Activated effector memory CD4-positive, alpha-beta T cell treated with Interleukin-2 at 50 U/mL for 16 hours (primary cell): ENCODE results near the gene DENND1C.

ENCODE experiments used
- DNase-seq: peaks from one replicate; pipeline ENCODE4 v3.0.0-alpha.2; 2020

Gene DENND1C

DNA sequence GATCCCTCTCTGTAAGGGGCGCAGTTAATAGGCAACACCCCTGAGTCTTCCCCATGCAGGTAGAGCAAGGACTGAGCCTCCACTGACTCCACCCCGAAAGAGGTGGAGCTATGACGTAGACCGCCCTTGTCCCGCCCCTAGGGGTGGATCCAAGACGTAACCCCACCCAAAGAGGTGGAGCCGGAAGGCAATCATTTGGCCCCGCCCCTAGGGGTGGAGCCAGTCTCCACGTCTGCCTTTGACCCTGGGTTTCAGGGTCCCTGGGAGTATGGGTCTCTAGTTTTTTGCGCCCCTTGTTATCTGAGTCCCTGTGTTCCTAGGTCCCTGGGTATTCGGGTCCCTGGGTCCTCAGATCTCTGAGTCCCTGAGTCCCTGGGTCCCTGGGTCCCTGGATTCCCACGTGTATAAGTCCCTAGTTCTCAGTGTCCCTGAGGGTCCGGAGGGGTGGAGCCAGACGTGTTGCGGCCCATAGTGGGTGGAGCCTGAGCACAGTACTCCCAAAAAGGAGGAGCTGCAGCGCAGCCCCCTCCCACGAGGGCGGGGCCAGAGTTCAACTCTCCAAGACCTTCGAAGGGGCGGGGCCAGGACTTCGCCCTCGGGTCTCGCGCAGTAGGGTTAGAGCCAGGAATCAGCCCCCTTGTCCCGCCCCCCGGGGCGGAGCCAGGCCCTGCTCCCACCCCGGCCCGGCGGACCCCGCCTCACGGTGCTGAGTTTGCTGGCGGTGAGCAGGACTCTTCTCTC lies 5.3 kb downstream of the DENND1C start:
- DNase-seq, result peak; percentile 35

DNA sequence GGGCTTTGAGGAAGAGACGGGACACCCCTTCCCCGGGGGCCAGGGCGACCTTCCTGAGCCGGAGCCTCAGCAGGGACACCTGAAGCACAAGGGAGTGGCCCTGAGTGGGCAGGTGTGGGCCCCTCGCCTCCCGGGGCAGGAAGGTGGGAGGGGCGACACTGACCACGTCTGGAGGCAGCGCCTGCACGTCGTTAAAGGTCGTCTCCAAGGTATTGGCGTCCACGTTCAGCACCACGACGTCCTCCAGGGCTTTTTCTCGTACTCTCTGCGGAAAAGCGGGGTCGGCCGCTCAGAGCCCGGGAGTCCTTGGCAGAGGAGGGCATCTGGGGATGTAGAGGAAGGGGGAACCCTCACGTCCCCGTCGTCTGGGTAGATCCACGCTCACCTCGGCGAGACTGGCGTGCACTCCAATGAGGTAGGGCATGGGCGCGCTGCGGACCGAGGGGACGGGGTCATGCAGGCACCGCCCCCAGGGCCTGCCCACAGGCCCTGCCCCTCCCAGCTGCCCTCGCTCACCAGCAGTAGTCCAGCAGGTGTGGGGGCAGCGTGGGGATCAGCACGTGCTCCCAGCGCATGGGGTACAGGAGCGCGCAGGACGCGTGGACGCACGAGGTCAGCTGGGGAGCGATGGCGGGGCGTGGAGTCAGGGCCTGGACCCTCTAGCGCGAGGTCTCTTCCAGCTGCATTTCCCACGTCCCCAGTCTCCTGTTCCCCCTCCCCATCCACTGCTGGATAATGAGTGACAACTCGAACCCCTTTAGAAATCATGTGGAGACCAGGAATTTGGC lies 6.1 kb downstream of the DENND1C start:
- no peak for DNase-seq

DNA sequence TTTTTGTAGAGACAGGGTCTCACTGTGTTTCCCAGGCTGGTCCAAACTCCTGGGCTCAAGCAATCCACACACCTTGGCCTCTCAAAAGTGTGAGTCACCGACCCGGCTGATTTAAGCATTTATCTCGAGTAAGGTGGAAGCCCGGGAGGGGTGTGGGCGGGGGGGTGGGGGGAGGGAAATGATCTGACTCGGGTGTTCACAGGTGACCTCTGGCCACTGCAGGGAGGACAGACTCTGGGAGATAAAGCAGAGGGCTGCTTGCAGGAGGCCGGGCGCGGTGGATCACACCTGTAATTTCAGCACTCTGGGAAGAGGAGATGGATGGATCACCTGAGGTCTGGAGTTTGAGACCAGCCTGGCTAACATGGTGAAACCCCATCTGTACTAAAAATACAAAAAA lies 7.9 kb downstream of the DENND1C start:
- no peak for DNase-seq

DNA sequence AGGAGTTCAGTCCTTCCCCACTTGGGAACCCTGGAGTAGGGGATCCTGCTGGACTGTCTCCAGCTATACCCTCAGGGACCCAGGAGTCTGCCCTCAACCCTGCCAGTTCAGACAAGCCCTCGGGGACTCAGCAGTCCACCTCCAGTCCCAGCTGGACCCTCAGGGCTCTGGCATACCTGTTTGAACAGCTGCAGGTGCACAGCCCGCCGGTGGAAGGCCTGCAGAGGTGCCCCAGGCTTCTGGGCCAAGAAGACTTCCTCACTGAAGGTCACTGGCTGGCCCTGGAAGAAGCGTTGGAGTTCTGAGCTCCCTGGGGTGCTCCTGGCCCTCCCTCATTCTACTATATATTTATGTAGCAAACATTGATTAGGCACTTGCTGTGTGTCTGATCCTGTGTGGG lies 8.9 kb downstream of the DENND1C start:
- no peak for DNase-seq

DNA sequence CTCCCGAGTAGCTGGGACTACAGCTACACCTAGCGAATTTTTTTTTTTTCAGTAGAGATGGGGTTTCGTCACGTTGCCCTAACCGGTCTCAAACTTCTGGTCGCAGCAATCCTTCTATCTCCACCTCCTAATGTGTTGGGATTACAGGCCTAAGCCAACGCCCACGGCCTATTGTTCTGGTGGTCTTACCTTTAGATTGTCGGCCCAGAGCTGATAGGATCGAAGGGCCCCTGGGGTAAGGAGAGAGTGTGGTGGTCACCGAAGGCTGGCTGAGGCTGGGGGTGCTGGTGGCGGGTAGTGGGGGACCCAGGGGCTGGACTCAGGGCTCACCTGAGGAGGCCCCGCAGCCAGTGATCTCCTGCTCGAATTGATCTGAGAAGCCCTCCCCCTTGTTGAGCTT lies 10.5 kb downstream of the DENND1C start:
- DNase-seq, result no peak

DNA sequence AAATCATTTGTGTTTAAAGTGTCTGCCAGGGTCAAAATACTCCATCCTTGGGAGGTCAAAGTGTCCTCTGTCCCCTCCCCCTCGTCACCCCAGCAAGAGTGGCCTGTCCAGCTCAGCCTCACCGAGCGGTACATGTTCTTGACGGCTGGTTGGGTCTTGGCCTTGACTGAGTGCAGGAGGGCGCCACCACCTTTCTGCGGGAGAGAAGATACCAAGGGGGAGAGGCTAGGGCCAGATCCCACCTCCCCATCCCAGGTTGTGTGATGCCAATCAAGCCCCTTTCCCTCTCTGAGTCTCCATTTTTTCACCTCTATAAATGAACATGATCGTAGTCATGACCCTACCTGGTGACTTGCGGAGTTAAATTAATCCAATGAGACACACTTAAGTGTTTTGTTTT lies 11.4 kb downstream of the DENND1C start:
- DNase-seq, result no peak

DNA sequence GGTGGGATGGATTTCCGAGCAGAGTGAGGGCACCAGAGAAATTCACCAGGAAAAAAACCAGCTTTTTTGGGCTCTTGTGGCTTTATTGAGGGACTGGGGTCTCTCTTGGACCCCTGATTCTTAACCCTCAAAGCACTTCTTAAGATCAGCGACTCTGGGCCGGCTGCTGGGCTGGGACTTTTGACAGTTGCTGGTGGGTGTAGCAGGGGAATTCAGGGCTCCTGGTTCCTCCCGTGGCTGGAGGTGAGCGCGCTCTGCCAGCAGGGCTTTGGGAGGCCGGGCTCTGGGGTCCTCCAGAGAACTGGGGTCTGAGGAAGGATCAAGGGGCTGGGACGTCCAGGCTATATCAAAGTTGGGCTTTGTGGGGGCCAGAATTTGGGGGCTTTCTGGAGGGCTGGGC lies 14.2 kb downstream of the DENND1C start:
- no peak for DNase-seq

DNA sequence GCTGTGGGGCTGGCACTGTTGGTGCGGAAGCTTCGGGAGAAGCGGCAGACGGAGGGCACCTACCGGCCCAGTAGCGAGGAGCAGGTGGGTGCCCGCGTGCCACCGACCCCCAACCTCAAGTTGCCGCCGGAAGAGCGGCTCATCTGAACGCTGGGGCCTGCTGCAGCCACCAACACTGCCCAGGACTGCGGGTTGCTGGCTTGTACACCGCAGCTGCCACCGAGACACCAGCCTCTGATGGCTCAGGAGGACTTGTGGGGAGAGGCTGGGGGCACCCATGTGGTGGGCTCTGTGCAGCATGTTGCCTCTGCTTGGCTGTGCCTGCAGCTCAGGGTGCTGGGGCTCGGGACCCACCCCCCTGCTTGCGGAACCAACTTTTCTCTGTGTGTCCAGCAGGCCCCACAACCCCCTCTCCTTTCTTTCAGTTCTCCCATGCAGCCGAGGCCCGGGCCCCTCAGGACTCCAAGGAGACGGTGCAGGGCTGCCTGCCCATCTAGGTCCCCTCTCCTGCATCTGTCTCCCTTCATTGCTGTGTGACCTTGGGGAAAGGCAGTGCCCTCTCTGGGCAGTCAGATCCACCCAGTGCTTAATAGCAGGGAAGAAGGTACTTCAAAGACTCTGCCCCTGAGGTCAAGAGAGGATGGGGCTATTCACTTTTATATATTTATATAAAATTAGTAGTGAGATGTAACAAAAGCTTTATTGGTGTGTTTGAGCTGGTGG lies 14.9 kb downstream of the DENND1C start:
- DNase-seq, result no peak

DNA sequence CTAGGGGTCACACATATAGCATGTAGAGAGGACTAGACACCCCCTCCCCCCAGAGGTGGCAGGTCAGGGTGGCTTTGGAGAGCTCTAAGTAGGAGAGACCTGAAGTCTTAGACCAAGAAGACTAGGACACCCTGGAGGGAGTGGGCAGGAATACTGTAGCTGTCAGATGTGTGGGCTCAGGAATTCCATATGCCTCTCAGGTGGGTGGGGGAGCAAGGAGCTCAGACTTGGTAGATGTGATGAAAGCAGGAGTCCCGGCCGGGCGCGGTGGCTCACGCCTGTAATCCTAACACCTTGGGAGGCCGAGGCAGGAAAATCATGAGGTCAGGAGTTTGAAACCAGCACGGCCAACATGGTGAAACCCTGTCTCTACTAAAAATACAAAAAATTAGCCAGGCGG lies 15.9 kb downstream of the DENND1C start:
- DNase-seq, result no peak

DNA sequence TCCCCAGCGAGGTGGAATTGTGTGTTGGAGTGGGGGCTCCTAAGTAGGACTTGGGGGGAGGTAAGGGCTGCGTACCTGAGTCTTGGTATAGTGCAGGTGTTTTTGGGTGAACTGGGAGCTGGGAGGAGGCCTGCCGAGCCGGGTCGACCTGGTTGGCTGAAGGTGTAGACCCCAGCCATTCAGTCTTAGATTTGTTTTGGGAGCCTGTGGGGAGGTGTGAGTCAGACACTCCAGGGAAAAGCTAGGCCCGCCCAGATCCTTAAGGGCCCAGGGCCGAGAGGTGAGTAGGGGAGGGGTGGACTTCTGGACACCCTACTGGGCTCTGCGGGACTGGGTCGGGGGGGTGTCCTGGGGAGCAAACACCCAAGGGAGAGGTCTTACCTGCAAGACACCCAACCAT lies 16.6 kb downstream of the DENND1C start:
- DNase-seq, result no peak

DNA sequence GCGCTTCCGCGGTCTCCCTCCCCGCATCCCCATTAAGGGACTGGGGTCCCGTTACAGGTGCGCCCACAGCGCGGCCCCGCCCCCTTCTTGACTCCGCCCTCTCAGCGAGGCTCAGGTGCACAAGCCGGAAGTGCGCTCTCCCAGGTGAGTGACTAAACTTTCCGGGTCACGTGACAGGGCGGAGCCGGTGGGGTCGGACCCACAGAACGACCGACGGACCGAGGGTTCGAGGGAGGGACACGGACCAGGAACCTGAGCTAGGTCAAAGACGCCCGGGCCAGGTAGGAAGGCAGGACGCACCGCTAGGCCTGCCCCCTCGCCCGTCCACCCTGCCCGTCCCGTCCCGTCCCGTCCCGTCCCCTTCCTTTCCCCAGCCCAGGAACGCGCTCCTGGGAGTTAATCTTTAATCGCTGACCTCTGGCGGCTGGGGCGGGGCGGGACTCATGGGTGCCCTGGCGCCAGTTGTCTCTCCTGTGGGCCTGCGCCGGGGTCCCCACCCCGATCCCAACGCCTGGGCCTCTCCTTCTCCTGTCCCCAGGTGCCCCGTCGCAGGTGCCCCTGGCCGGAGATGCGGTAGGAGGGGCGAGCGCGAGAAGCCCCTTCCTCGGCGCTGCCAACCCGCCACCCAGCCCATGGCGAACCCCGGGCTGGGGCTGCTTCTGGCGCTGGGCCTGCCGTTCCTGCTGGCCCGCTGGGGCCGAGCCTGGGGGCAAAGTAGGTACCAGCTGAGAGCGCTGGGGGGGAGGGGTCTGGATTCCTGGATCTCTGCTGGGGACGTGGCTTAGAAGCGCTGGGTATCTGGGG lies 17.3 kb downstream of the DENND1C start, which contains the start of gene CRB3:
CRB3 (plus strand) TSS at position 202 of the 804 bp plus-strand sequence; CDS start at position 633, 431 bp downstream.
- peak; percentile 30 for DNase-seq

DNA sequence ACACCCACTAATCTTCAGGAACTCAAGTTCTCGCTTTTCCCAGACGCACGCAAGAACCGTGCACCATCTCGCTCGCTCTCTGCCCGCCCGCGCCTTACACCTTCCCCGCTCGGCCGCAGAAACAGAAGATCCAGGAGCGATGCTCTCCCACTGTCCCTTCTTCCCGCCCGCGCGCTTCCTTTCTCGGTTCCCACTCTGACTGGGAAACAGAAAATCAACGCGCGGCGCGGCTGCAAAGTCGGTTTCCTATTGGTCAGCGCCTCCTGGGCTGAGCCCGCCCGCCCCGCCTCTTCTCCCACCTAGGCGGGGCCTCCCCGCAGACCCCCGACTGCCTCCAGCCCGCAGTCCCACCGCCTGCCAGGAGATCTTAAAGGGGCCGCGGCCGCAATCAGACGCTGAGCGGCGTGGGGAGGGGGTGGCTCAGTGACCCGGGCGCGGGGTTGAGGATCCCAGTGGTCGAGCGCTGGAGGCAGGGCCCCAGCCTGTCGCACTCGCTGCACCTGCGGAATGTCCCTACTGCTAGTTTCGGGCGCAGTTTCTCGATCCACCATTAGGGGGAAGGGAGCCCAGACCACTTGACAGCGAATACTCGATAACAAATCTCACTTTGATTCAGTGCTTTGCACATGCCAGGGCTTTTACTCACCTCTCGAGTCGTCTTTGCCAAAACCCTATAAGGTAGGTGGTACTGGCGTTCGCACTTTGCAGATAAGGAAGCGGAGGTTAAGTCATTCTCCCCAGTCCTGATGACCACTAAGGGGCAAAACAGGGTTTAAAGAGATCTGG lies 21.3 kb downstream of the DENND1C start:
- peak; percentile 96 for DNase-seq

DNA sequence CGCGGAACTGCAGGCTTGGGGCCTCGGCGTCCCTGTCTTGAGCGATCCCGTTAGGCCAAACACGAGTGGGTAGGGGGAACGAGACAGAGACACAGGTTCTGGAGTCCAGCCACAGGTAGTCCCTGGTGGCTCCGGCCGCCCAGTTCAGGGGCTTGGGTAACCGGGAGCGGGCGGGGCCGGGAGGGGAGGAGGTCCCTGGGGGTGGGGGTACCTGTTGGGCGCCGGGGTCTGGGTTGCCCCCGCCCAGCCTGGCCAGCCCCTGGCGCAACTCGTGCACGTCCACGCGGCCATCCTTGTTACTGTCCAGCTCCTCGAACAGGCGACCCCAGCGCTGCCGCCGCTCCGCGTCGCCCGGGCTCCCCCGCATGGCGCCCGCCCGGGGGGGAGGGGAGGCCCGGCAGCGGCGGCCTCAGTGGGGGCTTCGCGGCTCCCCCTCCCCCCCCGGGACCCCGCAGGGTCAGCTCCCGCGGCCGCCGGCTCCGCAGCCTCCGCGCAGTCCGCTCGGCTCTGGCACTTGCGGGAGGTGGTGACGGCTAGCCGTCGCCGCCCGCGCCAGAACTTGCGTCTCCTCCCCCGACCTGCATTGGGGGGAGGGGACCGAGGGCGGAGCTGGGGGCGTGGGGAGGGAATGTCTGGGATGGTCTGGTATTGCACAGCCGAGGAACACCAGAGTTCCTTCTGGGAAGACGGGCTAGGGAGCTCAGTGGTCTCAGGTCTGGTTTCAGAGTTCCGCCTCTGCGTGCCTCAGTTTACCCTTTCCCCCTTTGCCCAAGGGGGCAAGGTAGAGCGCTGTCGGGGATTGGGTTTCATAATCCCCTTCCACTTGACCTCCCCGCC lies 22.1 kb downstream of the DENND1C start, which contains the start of gene SLC25A23:
SLC25A23 (minus strand) TSS at position 531 of the 837 bp plus-strand sequence; CDS start at position 367, 164 bp downstream.
- DNase-seq, result peak; percentile 31

DNA sequence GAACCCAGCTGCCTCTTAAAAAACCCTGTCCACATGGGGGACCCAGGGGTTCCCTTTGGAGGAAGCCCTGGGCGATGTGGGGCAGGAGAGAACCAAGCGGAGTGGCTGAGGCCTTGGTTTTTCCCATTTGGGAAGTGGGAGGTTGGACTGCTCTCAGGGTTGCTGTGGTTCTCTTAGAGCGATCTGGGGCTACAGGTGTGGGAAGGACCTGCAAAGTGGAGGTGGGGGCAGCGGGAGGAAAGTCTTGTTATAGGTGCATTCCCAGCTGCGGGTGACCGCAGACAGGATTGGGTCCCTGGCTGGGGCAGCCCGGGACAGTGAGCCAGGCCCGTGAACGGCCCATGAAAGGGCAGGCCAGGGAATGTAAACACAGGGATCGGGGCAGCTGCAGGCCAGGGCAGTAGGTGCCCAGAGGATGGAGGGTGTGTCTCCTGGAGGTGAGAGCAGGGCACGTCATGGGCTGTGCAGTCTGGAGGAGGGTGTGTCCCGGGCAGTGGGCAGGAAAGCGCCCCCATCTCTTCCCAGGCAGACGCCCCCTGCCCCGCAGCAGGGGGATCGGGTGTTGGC lies 22.8 kb downstream of the DENND1C start:
- no peak for DNase-seq

DNA sequence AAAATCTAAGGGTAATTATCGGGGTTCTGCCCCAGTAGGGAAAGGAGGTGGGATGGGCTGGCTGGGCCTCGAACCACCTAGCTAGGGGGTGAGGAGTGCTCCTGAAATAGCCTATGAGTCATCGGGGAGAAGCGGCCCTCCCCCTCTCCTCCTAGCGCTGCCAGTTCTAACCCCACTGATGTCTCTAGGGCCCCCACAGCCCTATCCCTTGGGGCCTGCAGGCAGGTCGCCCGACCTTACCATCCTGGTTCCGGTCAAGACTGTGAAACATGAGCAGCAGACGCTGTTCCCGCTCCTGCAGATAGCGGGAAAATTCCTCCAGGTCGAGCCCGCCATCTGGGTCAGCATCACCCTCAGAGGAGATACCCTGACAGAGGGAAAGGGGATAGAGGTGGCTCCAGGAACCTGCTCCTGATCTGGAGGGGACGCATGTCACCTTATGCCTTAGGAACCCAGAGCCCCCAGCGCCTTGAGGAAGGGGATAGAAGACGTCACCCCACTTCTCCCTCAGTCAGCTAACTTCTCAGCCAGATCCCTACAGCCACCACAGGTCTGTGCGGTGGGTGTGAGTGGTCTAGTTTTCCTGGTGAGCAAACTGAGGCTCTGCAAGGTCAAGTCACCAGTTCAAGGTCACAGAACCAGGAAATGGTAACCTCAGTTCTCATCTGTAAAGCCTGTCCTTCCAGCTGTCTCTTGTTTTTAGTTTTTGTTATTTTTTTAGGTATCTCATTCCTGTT lies 23.5 kb downstream of the DENND1C start:
- no peak for DNase-seq

DNA sequence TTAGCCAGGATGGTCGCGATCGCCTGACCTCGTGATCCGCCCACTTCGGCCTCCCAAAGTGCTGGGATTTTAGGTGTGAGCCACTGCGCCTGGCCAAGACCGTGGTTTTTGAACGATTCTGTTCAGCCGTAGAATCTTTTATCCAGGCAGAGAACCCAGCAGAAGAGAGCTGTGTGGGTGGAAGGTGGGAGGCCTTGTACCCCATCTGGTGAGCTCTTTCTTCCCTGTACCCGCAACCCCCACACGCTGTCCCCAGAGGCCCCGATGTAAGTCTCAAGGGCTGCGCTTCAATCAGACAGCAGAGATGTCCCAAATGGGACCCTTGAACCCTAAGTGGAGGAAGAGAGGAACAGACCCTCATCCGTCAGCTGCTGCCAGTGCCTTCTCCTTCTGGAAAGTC lies 25.7 kb downstream of the DENND1C start:
- no peak for DNase-seq

DNA sequence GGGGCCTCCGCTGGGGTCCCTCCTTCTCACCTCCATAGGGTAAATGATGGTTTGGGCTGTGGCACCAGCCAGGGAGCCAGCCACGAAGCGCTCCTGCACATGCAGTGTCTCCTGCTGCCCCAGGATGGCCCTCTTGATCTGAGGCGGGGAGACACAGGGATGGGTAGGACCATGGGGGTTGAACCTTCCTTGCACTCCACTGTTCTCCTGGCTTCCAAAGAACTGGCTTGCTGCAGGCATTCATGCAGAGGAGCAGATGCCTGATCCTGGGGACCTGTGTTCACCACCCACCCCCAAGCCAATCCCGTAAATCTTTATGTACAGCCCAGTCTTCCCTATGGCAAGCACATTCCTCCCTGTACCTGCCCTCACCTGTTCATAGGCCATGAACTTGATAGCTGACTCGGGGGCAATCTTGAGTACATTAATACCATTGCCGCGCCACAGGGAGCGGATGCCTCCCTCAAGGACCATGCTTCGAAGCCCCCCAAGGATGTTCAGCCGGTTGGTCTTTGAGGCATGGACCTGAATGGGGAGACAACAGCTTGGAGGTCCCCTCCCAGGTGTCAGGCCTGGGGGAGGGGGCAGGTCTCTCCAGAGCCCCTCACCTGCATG lies 27.5 kb downstream of the DENND1C start:
- DNase-seq, result no peak

DNA sequence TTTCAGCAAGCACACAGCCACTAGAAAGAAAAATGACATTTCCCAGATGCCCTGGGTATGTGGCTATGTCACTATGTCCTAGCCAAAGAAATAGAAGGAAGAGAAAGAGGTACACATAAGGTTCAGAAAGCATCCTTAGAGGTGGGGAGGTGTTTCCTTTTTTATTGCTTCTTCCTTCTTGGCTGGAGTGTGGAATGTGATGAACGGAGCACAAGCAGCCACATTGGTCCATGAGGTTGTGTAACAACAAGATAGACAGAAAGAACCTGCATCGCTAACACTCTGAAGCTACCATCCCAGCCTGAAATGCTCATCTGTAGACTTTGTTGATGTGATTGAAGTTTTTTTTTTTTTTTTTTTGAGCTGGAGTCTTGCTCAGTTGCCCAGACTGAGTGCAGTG lies 28.7 kb downstream of the DENND1C start:
- no peak for DNase-seq

DNA sequence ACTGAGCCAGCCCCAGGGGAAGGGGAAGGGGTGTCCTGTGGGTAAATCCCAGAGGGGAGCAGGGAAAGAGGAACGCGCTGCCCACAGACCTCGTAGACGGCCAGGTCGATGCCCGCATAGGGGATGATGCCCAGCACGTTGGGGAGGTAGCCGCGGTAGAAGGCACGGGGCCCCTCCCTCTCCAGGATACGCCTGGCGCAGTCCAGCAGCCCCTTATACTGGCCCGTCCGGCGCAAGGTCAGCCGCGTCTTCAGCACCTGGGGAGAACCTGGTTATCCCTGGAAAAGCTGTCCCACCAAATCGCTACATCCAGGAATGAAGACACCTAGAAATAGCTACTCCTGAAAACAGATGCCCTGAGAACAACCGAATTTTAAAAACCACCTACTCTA lies 29.4 kb downstream of the DENND1C start:
- no peak for DNase-seq
